ENCODE data around the gene LIN28B.
"Not testable (repeated sequence)": the region's sequence is repeated elsewhere in the genome, so short reads cannot be mapped to it uniquely, and the experiment has no call there.

The LIN28B gene, protein sequence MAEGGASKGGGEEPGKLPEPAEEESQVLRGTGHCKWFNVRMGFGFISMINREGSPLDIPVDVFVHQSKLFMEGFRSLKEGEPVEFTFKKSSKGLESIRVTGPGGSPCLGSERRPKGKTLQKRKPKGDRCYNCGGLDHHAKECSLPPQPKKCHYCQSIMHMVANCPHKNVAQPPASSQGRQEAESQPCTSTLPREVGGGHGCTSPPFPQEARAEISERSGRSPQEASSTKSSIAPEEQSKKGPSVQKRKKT

DNA sequence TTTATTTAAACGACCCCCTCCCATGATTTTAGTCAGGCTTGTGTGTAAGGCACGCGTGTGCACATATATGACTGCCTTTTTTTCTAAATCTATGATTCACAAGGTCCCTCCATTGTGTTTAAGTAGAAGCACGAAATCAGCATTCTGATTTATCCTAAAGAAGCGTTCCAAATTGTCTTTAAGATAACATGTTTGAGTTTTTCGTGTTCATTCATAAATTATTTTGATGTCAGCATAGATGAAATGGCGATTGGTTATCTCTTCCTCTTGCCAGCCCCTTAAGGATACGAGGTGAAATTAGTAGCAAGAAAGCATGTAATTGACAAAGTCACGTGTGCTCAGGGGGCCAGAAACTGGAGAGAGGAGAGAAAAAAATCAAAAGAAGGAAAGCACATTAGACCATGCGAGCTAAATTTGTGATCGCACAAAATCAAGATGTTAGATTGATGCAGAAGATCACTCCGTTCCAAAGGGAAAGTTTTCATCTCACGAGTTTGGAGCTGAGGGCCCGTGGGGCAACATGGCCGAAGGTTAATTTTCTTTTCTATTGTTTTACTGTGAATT, at the start of gene LIN28B:
LIN28B (plus strand) TSS at position 377 of the 564 bp plus-strand sequence; CDS start at position 521, 144 bp downstream.
- DNase-seq, result peak; percentile 60 to 79

- DNase-seq, result no peak
Measured at GRCh38 chr6:104908031-104908887, 48.6 kb upstream of the LIN28B start.

- no peak for DNase-seq
Measured at GRCh38 chr6:104908888-104909525, 47.9 kb upstream of the LIN28B start.

GRCh38 chr6:104921896-104922295, 35.0 kb upstream of the LIN28B start:
- DNase-seq, result no peak

- no peak for DNase-seq
Measured at GRCh38 chr6:104928141-104928540, 28.8 kb upstream of the LIN28B start.

- DNase-seq, result no peak
Measured at GRCh38 chr6:104929353-104929752, 27.6 kb upstream of the LIN28B start.

DNA sequence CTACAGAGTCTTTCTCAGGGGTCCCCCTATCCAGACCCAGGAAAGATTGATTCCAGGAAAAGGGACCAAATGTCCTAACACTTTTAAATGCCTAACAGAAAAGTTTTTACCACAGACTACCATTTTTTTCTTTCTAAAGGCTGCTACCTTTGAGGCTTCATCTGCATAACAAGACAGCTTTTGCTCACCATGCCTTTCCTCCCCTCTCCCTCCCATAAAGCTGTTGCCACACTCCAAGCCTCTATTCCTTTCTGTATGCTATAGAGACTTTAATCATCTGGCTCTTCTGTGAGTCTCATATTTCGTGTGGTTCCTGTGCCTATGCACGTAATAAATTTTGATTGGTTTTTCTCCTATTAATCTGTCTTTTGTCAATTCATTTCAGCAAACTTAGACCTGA, 26.0 kb upstream of the LIN28B start:
- DNase-seq, result no peak

DNA sequence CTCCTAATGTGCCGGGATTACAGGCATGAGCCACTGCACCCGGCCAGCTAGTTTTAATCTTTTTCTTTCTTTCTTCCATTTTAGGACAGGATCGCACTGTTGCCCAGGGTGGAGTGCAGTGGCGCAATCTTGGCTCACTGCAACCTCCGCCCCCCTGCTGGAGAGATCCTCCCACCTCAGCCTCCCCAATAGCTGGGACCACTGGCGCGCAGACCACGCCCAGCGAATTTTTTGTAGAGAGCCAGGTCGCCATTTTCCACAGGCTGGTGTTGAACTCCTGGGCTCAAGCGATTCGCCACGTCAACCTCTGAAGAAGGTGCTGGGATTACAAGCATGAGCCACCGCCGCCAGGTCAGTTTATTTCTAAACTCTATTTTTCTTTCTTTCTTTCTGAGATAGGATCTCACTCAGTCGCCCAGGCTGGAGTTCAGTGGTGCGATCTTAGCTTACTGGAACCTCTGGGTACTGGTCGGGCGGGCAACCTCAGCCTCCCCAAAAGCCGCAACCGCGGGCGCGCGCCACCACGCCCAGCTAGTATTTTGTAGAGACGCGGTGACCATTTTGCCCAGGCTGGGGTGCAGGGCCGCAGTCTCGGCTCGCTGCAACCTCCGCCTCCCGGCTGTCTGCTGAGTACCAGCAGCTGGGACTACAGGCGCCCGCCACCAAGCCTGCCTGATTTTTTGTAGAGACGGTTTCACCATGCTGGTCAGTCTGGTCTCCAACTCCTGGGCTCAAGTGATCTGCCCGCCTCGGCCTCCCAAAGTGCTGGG, 20.0 kb upstream of the LIN28B start:
- DNase-seq, result no peak

DNA sequence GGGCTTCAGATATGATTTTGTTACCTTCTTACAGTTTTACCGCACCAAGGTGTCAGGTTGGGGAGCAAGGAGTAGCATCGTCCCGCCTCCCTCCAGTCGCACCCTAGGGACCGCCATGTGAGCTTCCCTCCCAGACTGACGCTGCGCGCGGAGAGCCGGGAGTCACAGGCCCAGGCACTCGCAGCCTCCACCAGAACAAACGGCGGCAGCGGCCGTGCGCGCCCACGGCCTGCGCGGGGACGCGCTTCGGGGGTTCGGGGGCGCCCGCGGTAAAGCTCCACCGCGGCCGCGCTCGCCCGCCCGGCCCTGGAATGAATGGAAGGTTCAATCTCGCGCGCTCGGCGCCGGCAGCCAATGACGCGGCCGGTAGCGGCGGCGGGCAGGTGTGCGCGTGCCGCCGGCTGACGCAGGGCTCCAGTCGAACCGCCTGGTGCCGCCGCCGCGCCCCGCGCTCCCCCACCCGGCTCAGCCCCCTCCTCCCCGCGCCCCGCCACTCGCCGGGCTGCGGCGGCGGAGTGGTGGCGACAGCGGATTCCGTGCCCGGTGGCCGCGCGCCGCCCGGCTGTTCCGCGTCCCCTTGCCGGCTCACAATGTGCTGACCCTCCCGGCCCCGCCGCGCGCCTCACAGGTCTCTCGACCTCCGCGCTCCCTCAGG, 16.5 kb upstream of the LIN28B start:
- no peak for DNase-seq

DNA sequence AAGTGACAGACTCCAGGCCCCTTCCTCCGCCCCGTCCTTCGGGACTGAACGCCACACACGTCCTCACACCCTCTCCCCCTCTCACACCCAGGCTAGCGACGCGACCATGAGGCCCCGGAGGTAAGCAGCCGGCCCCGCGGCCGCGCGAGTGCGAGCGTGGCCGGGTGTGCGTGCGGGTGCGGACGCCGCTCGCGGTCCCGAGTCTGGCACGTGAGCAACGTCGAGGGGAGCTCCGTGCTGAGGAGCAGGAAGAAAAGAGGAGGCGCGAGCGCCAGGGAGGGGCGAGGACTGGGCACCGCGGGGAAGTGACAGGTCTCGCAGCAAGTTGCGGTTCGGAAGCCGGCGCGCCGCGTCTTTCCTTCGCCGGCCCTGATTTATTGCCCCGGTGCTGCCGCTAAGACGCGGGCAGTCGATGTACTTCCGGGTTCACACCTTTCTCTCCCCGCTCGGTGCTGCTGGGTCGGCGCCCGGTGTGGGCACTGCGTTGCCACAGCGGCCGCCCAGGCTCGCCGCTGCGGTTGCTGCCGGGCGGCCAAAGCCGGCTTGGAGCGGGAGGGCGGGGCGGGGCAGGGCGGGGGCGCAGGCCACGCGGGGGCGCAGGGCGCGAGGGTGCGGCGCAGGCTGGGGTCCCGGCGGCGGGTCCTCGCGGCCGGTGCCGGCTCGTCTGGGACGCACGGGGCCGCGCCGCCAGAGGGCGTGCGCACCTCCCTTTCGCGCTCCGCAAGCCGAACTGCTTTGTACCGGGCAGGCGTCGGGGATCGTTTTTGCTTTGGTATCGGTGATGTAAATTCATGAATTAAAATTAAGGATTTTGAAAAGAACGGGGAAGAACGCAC, 15.8 kb upstream of the LIN28B start:
- peak; percentile 22 to 47 for DNase-seq

DNA sequence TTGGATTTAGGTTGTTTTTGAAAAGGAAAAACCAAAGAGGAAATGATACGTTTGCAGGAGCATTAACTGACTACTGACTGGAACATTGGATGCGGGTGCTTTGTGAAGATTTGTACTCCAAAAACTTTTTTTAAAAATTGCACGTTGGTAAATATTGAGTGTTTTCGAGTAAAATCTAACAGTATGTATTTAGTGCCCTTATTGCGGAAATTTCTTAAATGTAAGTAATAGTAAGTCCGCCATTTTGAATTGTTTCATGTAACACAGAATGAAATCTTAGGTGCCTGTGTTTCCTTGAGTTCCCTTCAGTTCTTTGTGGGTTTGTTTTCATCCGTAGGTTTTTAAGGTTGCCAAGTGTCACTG, 15.2 kb upstream of the LIN28B start:
- DNase-seq, result peak in 1 of 2 experiments; percentile 6

DNA sequence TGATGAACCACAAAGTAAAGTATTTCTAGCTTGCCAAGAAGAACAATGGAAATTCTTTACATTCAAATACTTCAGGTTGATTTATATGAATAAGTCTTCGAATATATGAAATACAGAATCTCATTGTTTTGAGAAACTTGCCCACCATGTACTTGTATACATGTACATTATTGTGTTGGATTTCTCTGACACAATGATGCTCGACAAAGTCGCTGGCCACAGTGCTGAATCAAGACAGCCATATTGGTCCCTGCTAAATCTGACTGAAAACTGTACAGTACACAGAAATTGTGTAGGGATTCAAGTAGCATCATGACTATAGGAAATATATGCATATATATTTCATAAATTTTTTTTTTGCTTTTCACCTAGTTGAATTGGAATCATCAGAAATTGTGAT, 13.1 kb upstream of the LIN28B start:
- DNase-seq, result peak in 1 of 2 experiments; percentile 18

GRCh38 chr6:104949206-104949605, 7.7 kb upstream of the LIN28B start:
- no peak for DNase-seq

DNA sequence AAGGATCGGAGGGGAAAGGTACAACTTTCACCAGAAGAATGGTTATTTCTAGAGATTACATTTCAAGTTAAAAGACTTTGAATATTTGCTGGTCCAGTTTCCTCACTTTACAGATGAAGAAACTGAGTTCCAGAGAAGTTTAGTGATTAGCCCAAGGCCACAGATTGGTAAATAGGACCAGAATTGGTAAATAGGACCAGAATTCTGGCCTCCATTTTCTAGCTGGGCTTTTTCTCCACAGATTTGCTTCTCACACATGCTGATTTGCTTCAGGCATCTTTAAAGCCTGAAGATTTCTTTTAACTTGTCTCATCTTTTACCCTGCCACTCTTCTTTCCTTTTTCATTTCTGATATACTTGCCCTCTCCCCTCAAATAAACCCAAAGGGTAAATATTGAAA, 5.2 kb upstream of the LIN28B start:
- no peak for DNase-seq

- DNase-seq, result no peak
Measured at GRCh38 chr6:104952911-104953399, 4.0 kb upstream of the LIN28B start.

- DNase-seq, result not testable (repeated sequence)
Measured at GRCh38 chr6:104953400-104954189, 3.3 kb upstream of the LIN28B start.

DNA sequence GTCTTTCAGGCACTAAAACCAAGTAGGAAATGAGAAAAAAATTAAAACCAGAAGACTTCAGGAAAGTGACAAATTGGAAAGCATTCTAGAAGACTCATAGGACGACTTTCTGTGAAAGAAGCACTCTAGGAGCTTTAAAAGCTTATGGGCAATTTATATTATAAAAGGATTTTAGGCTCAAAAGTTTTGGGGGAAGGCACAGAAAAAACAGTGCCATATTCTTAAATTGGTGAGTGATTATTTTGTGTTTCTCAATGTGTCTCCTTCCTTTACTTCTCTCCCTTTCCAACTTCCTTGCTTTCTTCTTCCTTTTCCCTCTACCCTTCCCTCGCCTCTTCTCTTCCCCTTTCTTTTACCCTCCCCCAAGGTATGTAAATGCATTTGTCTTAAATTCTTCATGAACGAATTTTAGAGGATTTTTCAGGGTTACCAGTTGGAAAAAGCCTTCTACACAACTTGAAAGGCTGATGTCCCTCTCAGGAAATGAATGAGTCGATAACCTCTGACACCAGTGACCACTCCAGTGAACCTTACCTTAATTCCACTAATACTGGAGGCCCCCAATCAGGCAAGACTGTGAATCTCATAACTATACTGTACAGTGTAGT, 2.6 kb upstream of the LIN28B start:
- no peak for DNase-seq

DNA sequence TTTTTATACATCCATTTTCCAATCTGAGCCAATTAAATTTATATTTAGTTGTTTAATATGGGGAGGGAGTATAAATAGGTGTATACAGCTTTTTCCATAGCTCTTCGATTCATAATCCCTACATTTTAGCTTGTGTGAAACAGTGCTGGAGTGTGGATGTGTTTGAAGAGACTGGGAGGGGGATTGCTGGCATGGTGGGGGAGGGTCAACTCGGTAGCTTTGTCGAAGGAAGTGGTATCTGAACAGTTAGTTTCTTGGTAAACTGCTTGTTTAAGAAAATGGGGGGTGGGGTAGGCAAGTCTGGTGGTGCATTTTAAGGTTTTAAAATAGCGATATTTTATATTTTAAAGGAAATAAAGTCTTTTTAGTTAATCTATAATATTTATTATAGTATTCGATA, 1.4 kb upstream of the LIN28B start:
- DNase-seq, result peak in 1 of 2 experiments; percentile 25

DNA sequence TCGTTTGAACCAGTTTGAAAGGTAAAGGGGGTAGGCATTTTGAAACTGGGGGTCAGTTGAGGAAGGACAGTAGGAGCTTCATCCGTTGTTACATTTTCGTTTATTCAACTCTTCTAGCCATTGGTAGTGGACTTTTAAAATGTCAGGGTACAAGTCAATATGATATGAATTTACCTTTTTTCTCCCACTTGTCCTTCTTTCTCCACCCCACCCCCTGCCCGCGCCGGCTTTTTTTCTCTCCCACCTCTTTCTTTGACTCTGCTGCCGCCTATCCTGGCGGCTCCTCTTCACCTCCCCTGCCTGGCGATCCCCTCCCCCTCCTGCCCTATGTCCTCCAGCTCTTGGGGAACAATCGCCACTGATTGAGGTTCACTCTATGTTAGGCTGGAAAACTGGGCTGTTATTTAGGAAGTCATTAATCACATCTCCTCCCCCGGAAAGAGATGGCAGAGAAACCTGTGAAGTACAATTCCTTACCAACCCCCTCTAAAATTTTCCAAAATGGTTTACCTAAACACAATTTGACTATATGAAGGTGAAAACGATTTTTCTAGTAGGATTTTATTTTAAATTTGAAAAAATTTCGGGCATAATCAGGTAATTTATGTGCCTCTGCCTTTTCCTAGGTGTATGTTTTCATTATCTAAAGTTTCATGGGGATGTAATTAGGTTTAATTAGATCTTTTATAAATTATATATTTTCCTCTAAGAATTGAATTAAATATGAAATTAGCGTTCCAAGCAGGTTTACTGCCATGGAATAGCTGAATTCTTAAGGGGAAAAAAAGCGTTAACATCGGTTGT, 778 bp upstream of the LIN28B start:
- DNase-seq, result peak; percentile 61 to 77
